CD14-positive monocyte (primary cell): ENCODE results near the gene SPATA46. TPM values are rescaled to one million over a fixed set of nuclear protein-coding genes. Genes with fewer than 3 reads are reported as not detected.
"Not testable (repeated sequence)": the region's sequence is repeated elsewhere in the genome, so short reads cannot be mapped to it uniquely, and the experiment has no call there.

ENCODE experiments used
- DNase-seq, 3 donors: peaks; one replicate each; pipeline ENCODE4 v3.0.0-alpha.2; 2011 to 2022
- H2AFZ ChIP-seq: 2 replicates; pipeline ENCODE4 v1.6.0; 2012; ENCODE audit warnings: mild to moderate bottlenecking, low read depth, low read length, inconsistent platforms; ENCODE audit not compliant: insufficient read depth, poor library complexity, severe bottlenecking
- H3K27ac ChIP-seq, 2 donors: 1 replicate in 1 of 2; 2 replicates in 1 of 2; pipeline ENCODE4 v1.5.1; 2012 to 2013; ENCODE audit warnings: low read length in 2 of 2, control low read depth in 1 of 2, inconsistent platforms in 1 of 2, low read depth in 1 of 2, mild to moderate bottlenecking in 1 of 2
- H3K27me3 ChIP-seq, 2 donors: one replicate each; pipeline versions ENCODE4 v1.6.0 to v1.6.1; 2011 to 2013; ENCODE audit warnings: low read length in 2 of 2; ENCODE audit not compliant: control insufficient read depth in 2 of 2, insufficient read depth in 2 of 2
- H3K36me3 ChIP-seq, 2 donors: replicated peaks in 1 of 2; 1 replicate in 1 of 2; 2 replicates in 1 of 2; pipeline versions ENCODE4 v1.5.1 to v1.6.1; 2012 to 2013; ENCODE audit warnings: low read length in 2 of 2, control low read depth in 1 of 2, inconsistent platforms in 1 of 2, mild to moderate bottlenecking in 1 of 2; ENCODE audit not compliant: insufficient read depth in 2 of 2, control insufficient read depth in 1 of 2
- H3K4me1 ChIP-seq, 2 donors: 1 replicate in 1 of 2; 2 replicates in 1 of 2; pipeline versions ENCODE4 v1.5.1 to v1.6.1; 2012 to 2013; ENCODE audit warnings: low read length in 2 of 2, control low read depth in 1 of 2, inconsistent platforms in 1 of 2, mild to moderate bottlenecking in 1 of 2, moderate library complexity in 1 of 2; ENCODE audit not compliant: insufficient read depth in 2 of 2, control insufficient read depth in 1 of 2
- H3K4me2 ChIP-seq: replicated peaks from 2 replicates; pipeline ENCODE3; 2012; ENCODE audit warnings: low read length, moderate library complexity, mild to moderate bottlenecking; ENCODE audit not compliant: poor library complexity, severe bottlenecking; ENCODE audit errors: extremely low read depth
- H3K4me3 ChIP-seq, 3 experiments: fragments of 200-600 bp in 1 of 3; sonication (generic) in 1 of 3; replicated peaks in 1 of 3; 1 replicate in 2 of 3; 2 replicates in 1 of 3; pipeline ENCODE4 v1.5.1; 2011 to 2013; ENCODE audit warnings: low read length in 3 of 3, mild to moderate bottlenecking in 3 of 3, control low read depth in 2 of 3, low read depth in 2 of 3, inconsistent platforms in 1 of 3, moderate library complexity in 1 of 3
- H3K79me2 ChIP-seq: 2 replicates; pipeline ENCODE4 v1.6.0; 2012; ENCODE audit warnings: mild to moderate bottlenecking, control low read depth, inconsistent platforms, low read length, moderate library complexity; ENCODE audit not compliant: insufficient read depth
- H3K9ac ChIP-seq: 2 replicates; pipeline ENCODE4 v1.6.0; 2017; ENCODE audit warnings: low read length, mild to moderate bottlenecking; ENCODE audit not compliant: insufficient read depth, poor library complexity, severe bottlenecking
- H3K9me3 ChIP-seq, 2 donors: replicated peaks in 1 of 2; 1 replicate in 1 of 2; 2 replicates in 1 of 2; pipeline versions ENCODE4 v1.5.1 to v1.6.1; 2012 to 2013; ENCODE audit warnings: low read length in 2 of 2, control low read depth in 1 of 2; ENCODE audit not compliant: control insufficient read depth in 1 of 2, insufficient read depth in 1 of 2
- H4K20me1 ChIP-seq: 2 replicates; pipeline ENCODE4 v1.6.0; 2012; ENCODE audit warnings: mild to moderate bottlenecking, low read length, control low read depth, moderate library complexity; ENCODE audit not compliant: insufficient read depth
- H3K27ac Mint-ChIP-seq, 7 donors: one replicate each; pipeline ENCODE4 v1.8.0; 2020; ENCODE audit warnings: mild to moderate bottlenecking in 7 of 7, mixed read lengths in 7 of 7, moderate library complexity in 6 of 7, inconsistent platforms in 2 of 7
- H3K27me3 Mint-ChIP-seq, 3 donors: one replicate each; pipeline ENCODE4 v1.8.0; 2021 to 2022; ENCODE audit warnings: low read depth in 3 of 3, mild to moderate bottlenecking in 3 of 3, mixed read lengths in 3 of 3, moderate library complexity in 3 of 3, inconsistent platforms in 1 of 3
- H3K36me3 Mint-ChIP-seq, 2 donors: one replicate each; pipeline ENCODE4 v1.8.0; 2020; ENCODE audit warnings: mixed read lengths in 2 of 2, inconsistent platforms in 1 of 2, mild to moderate bottlenecking in 1 of 2
- H3K4me1 Mint-ChIP-seq: one replicate; pipeline ENCODE4 v1.8.0; 2020; ENCODE audit warnings: mild to moderate bottlenecking, mixed read lengths
- H3K4me3 Mint-ChIP-seq, 2 donors: one replicate each; pipeline ENCODE4 v1.8.0; 2020; ENCODE audit warnings: mild to moderate bottlenecking in 2 of 2, mixed read lengths in 2 of 2, moderate library complexity in 1 of 2
- H3K9me3 Mint-ChIP-seq, 7 donors: one replicate each; pipeline ENCODE4 v1.8.0; 2020 to 2022; ENCODE audit warnings: mixed read lengths in 7 of 7, mild to moderate bottlenecking in 6 of 7, moderate library complexity in 6 of 7, inconsistent platforms in 2 of 7
- CTCF ChIP-seq: fragments of 200-600 bp; IDR thresholded peaks from one replicate; pipeline ENCODE4 v1.8.0; 2022; ENCODE audit warnings: antibody characterized with exemption, mild to moderate bottlenecking
- WGBS: methylation state at CpG from one replicate; pipeline ENCODE4 v1.1.5; 2013; ENCODE audit warnings: missing lambda C conversion rate; ENCODE audit not compliant: insufficient coverage; 5-methylcytosine and 5-hydroxymethylcytosine counted together
- intact Hi-C, 2 donors: fragments of 100-400 bp; cut with micrococcal nuclease; formaldehyde crosslinking; loops; one replicate each; pipeline versions ENCODE4 v1.15.0 to v1.15.1; 2023
- polyA plus RNA-seq, 3 donors: library from polyadenylated mRNA; depleted of rRNA in 1 of 3; unstranded in 2 of 3; stranded (reverse) in 1 of 3; fragments of 300-500 nt in 2 of 3; fragments of >200 nt in 1 of 3; fragmentation: Illumina TruSeq in 2 of 3; gene quantifications; 1 replicate in 2 of 3; 2 replicates in 1 of 3; pipeline ENCODE4 v1.2.3, GENCODE V29; 2012 to 2021

Gene SPATA46
- polyA plus RNA-seq, 3 donors, result not detected

GRCh38 chr1:162353702-162354101 is 23.0 kb downstream of the SPATA46 start:
- H2AFZ ChIP-seq, result peak overlapping the region; percentile 21
- H3K4me3 Mint-ChIP-seq, result no peak overlapping the region
- H3K27me3 Mint-ChIP-seq, result peaks cover 0 to 4% (median 3%) of the 10 kb centered on the region in 3 donors

GRCh38 chr1:162353078-162353477 is 23.6 kb downstream of the SPATA46 start:
- Histone ChIP-seq H3K4me3 (no peak overlapping the region), H3K9me3 (no peaks in the 10 kb centered on the region), H3K27me3 (no peaks in the 10 kb centered on the region), H3K36me3 (no peaks in the 10 kb centered on the region), H3K79me2 (no peaks in the 10 kb centered on the region), H2AFZ (peak overlapping the region; percentile 21), H3K4me2 (no peak overlapping the region), H3K4me1 (peaks cover 39 to 53% of the 10 kb centered on the region in 2 donors), H3K27ac (no peak overlapping the region), H4K20me1 (no peaks in the 10 kb centered on the region), H3K9ac (no peak overlapping the region)
- H3K27ac Mint-ChIP-seq, result no peak overlapping the region
- no peak for DNase-seq
- no peak for TF ChIP-seq CTCF
- H3K27me3 Mint-ChIP-seq, result peaks cover 0 to 4% (median 3%) of the 10 kb centered on the region in 3 donors
- WGBS, result 51% methylated on average over 5 of the region's 9 CpGs
- intact Hi-C loops, result no loop called here
- peaks cover 0 to 5% of the 10 kb centered on the region in 2 donors for H3K36me3 Mint-ChIP-seq
- H3K4me1 Mint-ChIP-seq, result peaks cover 48% of the 10 kb centered on the region
- H3K9me3 Mint-ChIP-seq, result no peaks in the 10 kb centered on the region
- no peak overlapping the region for H3K4me3 Mint-ChIP-seq

More at GRCh38 chr1:162353702-162354101, 23.0 kb downstream of the SPATA46 start:
- H3K4me1 Mint-ChIP-seq, result peaks cover 48% of the 10 kb centered on the region
- Histone ChIP-seq H4K20me1 (no peaks in the 10 kb centered on the region), H3K79me2 (no peaks in the 10 kb centered on the region), H3K9me3 (no peaks in the 10 kb centered on the region), H3K36me3 (no peaks in the 10 kb centered on the region), H3K4me1 (peaks cover 39 to 53% of the 10 kb centered on the region in 2 donors), H3K27ac (no peak overlapping the region), H3K4me3 (no peak overlapping the region), H3K27me3 (no peaks in the 10 kb centered on the region), H3K4me2 (no peak overlapping the region), H3K9ac (no peak overlapping the region)
- H3K27ac Mint-ChIP-seq, result peak overlapping the region in 1 of 7 donors; percentile 74
- DNase-seq, result no peak
- peaks cover 0 to 5% of the 10 kb centered on the region in 2 donors for H3K36me3 Mint-ChIP-seq
- TF ChIP-seq CTCF, result no peak
- no peaks in the 10 kb centered on the region for H3K9me3 Mint-ChIP-seq
- WGBS, result 53% methylated on average over 5 of the region's 5 CpGs
- intact Hi-C loops, result no loop called here

- H3K27me3 Mint-ChIP-seq, H3K79me2 ChIP-seq, H4K20me1 ChIP-seq, H3K9me3 ChIP-seq, H3K27me3 ChIP-seq, H3K9me3 Mint-ChIP-seq, H3K36me3 Mint-ChIP-seq, intact Hi-C loops, H3K36me3 ChIP-seq, H3K9ac ChIP-seq: not testable (repeated sequence)
- Histone ChIP-seq H3K27ac (peak overlapping the region; percentile 16 to 22), H3K4me2 (peak overlapping the region; percentile 54), H3K4me3 (peak overlapping the region in 2 of 3 experiments; percentile 20 to 54), H3K4me1 (peaks cover 39 to 53% of the 10 kb centered on the region in 2 donors), H2AFZ (peak overlapping the region; percentile 54)
- Mint-ChIP-seq H3K27ac (peak overlapping the region in 4 of 7 donors; percentile 39 to 82 (median 63)), H3K4me3 (peak overlapping the region; percentile 40 to 63), H3K4me1 (peaks cover 46% of the 10 kb centered on the region)
- WGBS, result 8% methylated on average over 1 of the region's 4 CpGs
- peak; percentile 33 to 45 (median 42) for DNase-seq
Measured at GRCh38 chr1:162351874-162352273, 24.8 kb downstream of the SPATA46 start.
